Psoas muscle (tissue), 8 donors: Measurements from ENCODE around the gene HAPLN3. TPM values are rescaled to one million over a fixed set of nuclear protein-coding genes. Genes with fewer than 3 reads are reported as not detected.
A peak's percentile ranks its signal among the peaks of the same experiment; 100 is the strongest.

Experiments used
- ATAC-seq, 4 donors: fragments of 200-7000 bp; cut with Tn5 transposase; one replicate each; pipeline ENCODE4 v1.9.1; 2020; ENCODE audit warnings: moderate library complexity in 3 of 4, mild to moderate bottlenecking in 2 of 4
- DNase-seq, 2 donors: peaks; one replicate each; pipeline ENCODE4 v3.0.0-alpha.2; 2020
- H3K27ac ChIP-seq: fragments of 200-600 bp; one replicate; pipeline ENCODE4 v1.8.0; 2022
- H3K27me3 ChIP-seq, 3 donors: fragments of 200-600 bp in 1 of 3; one replicate each; pipeline versions ENCODE4 v1.6.1 to v1.8.0; 2013 to 2022; ENCODE audit warnings: low read length in 2 of 3, mild to moderate bottlenecking in 2 of 3, moderate library complexity in 1 of 3; ENCODE audit not compliant: insufficient read depth in 3 of 3
- H3K36me3 ChIP-seq, 2 donors: fragments of 200-600 bp in 1 of 2; one replicate each; pipeline versions ENCODE4 v1.6.1 to v1.8.0; 2013 to 2022; ENCODE audit warnings: low read depth in 1 of 2, mild to moderate bottlenecking in 1 of 2, moderate library complexity in 1 of 2; ENCODE audit not compliant: insufficient read depth in 1 of 2
- H3K4me1 ChIP-seq: fragments of 200-600 bp; one replicate; pipeline ENCODE4 v1.8.0; 2022
- H3K4me3 ChIP-seq: fragments of 200-600 bp; one replicate; pipeline ENCODE4 v1.8.0; 2022; ENCODE audit warnings: mild to moderate bottlenecking
- H3K9me3 ChIP-seq: fragments of 200-600 bp; one replicate; pipeline ENCODE4 v1.8.0; 2022
- CTCF ChIP-seq: fragments of 200-600 bp; IDR thresholded peaks from one replicate; pipeline ENCODE4 v1.8.0; 2022; ENCODE audit warnings: antibody characterized with exemption
- WGBS, 3 donors: extraction: QIAGEN DNeasy Blood & Tissue Kit; methylation state at CpG; one replicate each; pipeline versions ENCODE4 v1.1.6 to v1.1.7; 2013; 5-methylcytosine and 5-hydroxymethylcytosine counted together
- intact Hi-C, 2 donors: fragments of 100-400 bp; cut with DNase I; formaldehyde crosslinking; loops; one replicate each; pipeline versions ENCODE4 v1.11.0 to v1.14.2; 2022
- polyA plus RNA-seq, 3 donors: library from polyadenylated mRNA; stranded (reverse); fragments of 200-250 nt; gene quantifications; one replicate each; pipeline ENCODE4 v1.2.3, GENCODE V29; 2013
- total RNA-seq, 4 donors: library from RNA; stranded (reverse); fragmentation: NEBNext Ultra II Directional in 2 of 4; extraction: Animal tissue kit (Norgen Biotek cat#: 25700) in 2 of 4; gene quantifications; one replicate each; pipeline versions ENCODE4 v1.2.1 to v1.2.4, GENCODE V29; 2021 to 2023
- donor health status: healthy with polysubstance abuse.
- donor health status: DM: no; HTN: no; CAD: no; lungs with moderate emphysema.
- donor health status: Bipolar disorder and iron deficiency.
- donor health status: healthy.
- donor health status: DM: yes; HTN: yes; CAD: no.
- donor health status: DM: no; HTN: no; CAD: no.
- donor health status: DM: no; HTN: no; CAD: no.
- donor health status: DM: yes; HTN: yes; CAD: no.

The HAPLN3 gene
- total and polyA plus RNA-seq, 7 donors, result 1.2 to 5.8 (median 3.9) TPM

- no peak for TF ChIP-seq CTCF
- Histone ChIP-seq H3K9me3 (no peaks in the 10 kb centered on the region), H3K27ac (peak overlapping the region; percentile 93), H3K27me3 (no peaks in the 10 kb centered on the region), H3K4me1 (peaks cover 52% of the 10 kb centered on the region), H3K36me3 (peaks cover under 1 to 13% of the 10 kb centered on the region in 2 donors), H3K4me3 (peak overlapping the region; percentile 92)
- 64 to 76% (median 67%) methylated on average over 4 of the region's 4 CpGs for WGBS, 3 donors
- DNase-seq (no peak), ATAC-seq (no peak)
- intact Hi-C loops, result loop anchor here in 1 of 2 donors (5.0 kb wide), 1 partner anchor 173 kb away; the partner anchor contains the start of gene ABHD2
Measured at GRCh38 chr15:88913850-88914169, 18.5 kb upstream of the HAPLN3 start.

GRCh38 chr15:88913017-88913849 is 17.9 kb upstream of the HAPLN3 start, which contains the start of gene MFGE8:
Gene MFGE8 (minus strand): TSS chr15:88913379. CDS start chr15:88913319, 60 bp downstream.
- H3K9me3 ChIP-seq, result no peaks in the 10 kb centered on the region
- peak within 1 kb of the TSS; percentile 93 for H3K27ac ChIP-seq
- ATAC-seq, result peak; percentile 69 to 76 (median 74)
- peak within 1 kb of the TSS; percentile 92 for H3K4me3 ChIP-seq
- 1 to 2% (median 1%) methylated on average over 36 to 67 of the region's 67 CpGs for WGBS, 3 donors
- H3K27me3 ChIP-seq, result no peaks in the 10 kb centered on the region
- peaks cover 54% of the 10 kb centered on the region for H3K4me1 ChIP-seq
- peak; percentile 85 to 93 for DNase-seq
- no peak for TF ChIP-seq CTCF
- H3K36me3 ChIP-seq, result peaks cover 6 to 19% of the 10 kb centered on the region in 2 donors
- intact Hi-C loops, result loop anchor here in 1 of 2 donors (5.0 kb wide), 1 partner anchor 174 kb away; the partner anchor contains the start of gene ABHD2

- Histone ChIP-seq H3K36me3 (peaks cover 9 to 26% of the 10 kb centered on the region in 2 donors), H3K4me1 (peaks cover 55% of the 10 kb centered on the region), H3K27ac (peak overlapping the region; percentile 93), H3K4me3 (peak overlapping the region; percentile 92), H3K9me3 (no peaks in the 10 kb centered on the region), H3K27me3 (no peaks in the 10 kb centered on the region)
- WGBS, 3 donors, result 0 to 6% (median 3%) methylated on average over 20 of the region's 20 CpGs
- intact Hi-C loops, result loop anchor here in 1 of 2 donors (5.0 kb wide), 1 partner anchor 175 kb away; the partner anchor contains the start of gene ABHD2
- DNase-seq (peak; percentile 56 to 74), ATAC-seq (peak; percentile 17 to 51 (median 30))
- TF ChIP-seq CTCF, result no peak
Measured at GRCh38 chr15:88912500-88912921, 17.2 kb upstream of the HAPLN3 start.

GRCh38 chr15:88911766-88912118 is 16.4 kb upstream of the HAPLN3 start:
- ATAC-seq (peak; percentile 76 to 81 (median 80)), DNase-seq (peak; percentile 70 to 86)
- no peak for TF ChIP-seq CTCF
- H3K36me3 ChIP-seq, result peaks cover 9 to 31% of the 10 kb centered on the region in 2 donors
- WGBS, 3 donors, result 21 to 36% (median 25%) methylated on average over 5 of the region's 5 CpGs
- H3K27me3 ChIP-seq, result no peaks in the 10 kb centered on the region
- H3K27ac ChIP-seq, result peak overlapping the region; percentile 93
- peaks cover 63% of the 10 kb centered on the region for H3K4me1 ChIP-seq
- H3K4me3 ChIP-seq, result peak overlapping the region; percentile 92
- intact Hi-C loops, result loop anchor here in 1 of 2 donors (5.0 kb wide), 1 partner anchor 176 kb away; the partner anchor contains the start of gene ABHD2
- H3K9me3 ChIP-seq, result no peaks in the 10 kb centered on the region
